Inflammatory macrophage treated with lipopolysaccharide for 1 hour (primary cell): Measurements from ENCODE around the gene RASA4B.
A peak's percentile ranks its signal among the peaks of the same experiment; 100 is the strongest.

Experiments used
- DNase-seq, 2 donors: peaks; one replicate each; pipeline ENCODE4 v3.0.0-alpha.2; 2020 to 2022

The RASA4B gene

GRCh38 chr7:102451371-102452054 lies 66.1 kb downstream of the RASA4B start:
- DNase-seq, result no peak

GRCh38 chr7:102450242-102450641 lies 67.3 kb downstream of the RASA4B start:
- DNase-seq, result peak; percentile 30 to 44

- no peak for DNase-seq
Observed at GRCh38 chr7:102449136-102449535, 68.4 kb downstream of the RASA4B start.

GRCh38 chr7:102447311-102447710 lies 70.3 kb downstream of the RASA4B start:
- DNase-seq, result no peak

GRCh38 chr7:102446387-102447156 lies 71.0 kb downstream of the RASA4B start:
- no peak for DNase-seq

GRCh38 chr7:102445674-102446071 lies 71.9 kb downstream of the RASA4B start:
- DNase-seq, result no peak

- DNase-seq, result no peak
Observed at GRCh38 chr7:102444961-102445673, 72.5 kb downstream of the RASA4B start.

- no peak for DNase-seq
Observed at GRCh38 chr7:102439963-102440795, 77.4 kb downstream of the RASA4B start.

GRCh38 chr7:102436118-102436517 lies 81.5 kb downstream of the RASA4B start:
- no peak for DNase-seq

GRCh38 chr7:102434039-102434486 lies 83.5 kb downstream of the RASA4B start:
- DNase-seq, result no peak

- peak; percentile 55 to 72 for DNase-seq
Observed at GRCh38 chr7:102433219-102434038, 84.1 kb downstream of the RASA4B start, which contains the start of gene ORAI2. Gene ORAI2 (plus strand): TSS chr7:102433575. CDS start chr7:102438957, 5,382 bp downstream.
